Esophagus (tissue), 2 donors: ENCODE measurements around the gene RNH1. TPM values are rescaled to one million over a fixed set of nuclear protein-coding genes. Genes with fewer than 3 reads are reported as not detected.
"Not testable (repeated sequence)": the region's sequence is repeated elsewhere in the genome, so short reads cannot be mapped to it uniquely, and the experiment has no call there.

Experiments used
- H3K27ac ChIP-seq, 2 donors: one replicate each; pipeline ENCODE4 v1.5.1; 2013; ENCODE audit warnings: low read depth in 2 of 2, mild to moderate bottlenecking in 2 of 2, inconsistent platforms in 1 of 2, low read length in 1 of 2, moderate library complexity in 1 of 2
- H3K27me3 ChIP-seq, 2 donors: one replicate each; pipeline ENCODE4 v1.6.1; 2013; ENCODE audit warnings: low read length in 2 of 2, control low read depth in 1 of 2, mild to moderate bottlenecking in 1 of 2; ENCODE audit not compliant: insufficient read depth in 2 of 2, control insufficient read depth in 1 of 2
- H3K36me3 ChIP-seq, 2 donors: one replicate each; pipeline ENCODE4 v1.6.1; 2013; ENCODE audit warnings: low read length in 1 of 2; ENCODE audit not compliant: control insufficient read depth in 2 of 2, insufficient read depth in 2 of 2
- H3K4me1 ChIP-seq, 2 donors: one replicate each; pipeline ENCODE4 v1.6.1; 2013; ENCODE audit warnings: low read length in 1 of 2; ENCODE audit not compliant: control insufficient read depth in 2 of 2, insufficient read depth in 2 of 2
- H3K4me3 ChIP-seq, 2 donors: one replicate each; pipeline ENCODE4 v1.5.1; 2013; ENCODE audit warnings: low read length in 2 of 2, mild to moderate bottlenecking in 2 of 2, low read depth in 1 of 2, moderate library complexity in 1 of 2
- H3K9me3 ChIP-seq, 2 donors: one replicate each; pipeline ENCODE4 v1.6.1; 2013; ENCODE audit warnings: mild to moderate bottlenecking in 2 of 2, low read depth in 1 of 2, low read length in 1 of 2, moderate library complexity in 1 of 2; ENCODE audit not compliant: control insufficient read depth in 2 of 2, insufficient read depth in 1 of 2
- WGBS, 2 donors: extraction: QIAGEN DNeasy Blood & Tissue Kit; methylation state at CpG; one replicate each; pipeline ENCODE4 v1.1.7; 2013; 5-methylcytosine and 5-hydroxymethylcytosine counted together
- polyA plus RNA-seq, 2 donors: library from polyadenylated mRNA; stranded (reverse); fragments of 200-250 nt; gene quantifications; one replicate each; pipeline ENCODE4 v1.2.3, GENCODE V29; 2013
- donor health status: healthy with polysubstance abuse.
- donor health status: Bipolar disorder and iron deficiency.

The RNH1 gene
- polyA plus RNA-seq, 2 donors, result 106 to 219 TPM

DNA sequence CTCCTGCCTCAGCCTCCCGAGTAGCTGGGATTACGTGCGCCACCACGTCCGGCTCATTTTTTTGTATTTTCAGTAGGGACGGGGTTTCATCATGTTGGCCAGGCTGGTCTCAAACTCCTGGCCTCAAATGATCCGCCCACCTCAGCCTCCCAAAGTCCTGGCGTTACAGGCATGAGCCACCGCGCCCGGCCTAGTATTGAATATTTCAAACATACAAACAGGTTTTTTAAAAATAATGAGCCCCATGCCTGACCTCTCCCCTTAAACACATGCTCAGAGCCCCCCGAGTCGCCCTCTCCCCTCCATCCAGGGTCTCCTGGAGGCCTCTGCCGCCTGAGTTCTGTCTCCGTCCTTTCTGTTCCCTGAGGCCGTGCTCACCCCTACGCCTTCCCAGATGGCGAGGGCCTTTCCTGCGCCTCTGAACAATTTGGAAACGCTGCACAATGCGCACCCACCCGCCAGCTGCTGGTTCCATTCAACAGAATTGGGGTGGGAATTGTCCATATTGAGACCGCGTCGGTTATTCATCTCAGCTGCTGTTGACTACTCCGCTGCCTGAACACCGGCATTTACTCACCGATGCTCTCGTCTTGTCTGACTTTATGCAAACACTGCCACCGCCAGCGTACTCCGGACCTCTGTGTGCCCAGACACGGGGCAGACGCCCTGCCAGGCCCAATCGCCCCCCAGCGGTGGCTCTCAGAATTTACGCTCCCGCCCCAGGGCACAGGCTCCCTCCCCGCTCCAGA, 13.6 kb upstream of the RNH1 start:
- WGBS, 2 donors, result 93% methylated on average over 39 of the region's 39 CpGs
- H3K4me1 ChIP-seq, result no peaks in the 10 kb centered on the region
- H3K27me3 ChIP-seq, result no peaks in the 10 kb centered on the region
- no peaks in the 10 kb centered on the region for H3K9me3 ChIP-seq
- H3K4me3 ChIP-seq, result no peak overlapping the region
- no peaks in the 10 kb centered on the region for H3K36me3 ChIP-seq
- no peak overlapping the region for H3K27ac ChIP-seq

DNA sequence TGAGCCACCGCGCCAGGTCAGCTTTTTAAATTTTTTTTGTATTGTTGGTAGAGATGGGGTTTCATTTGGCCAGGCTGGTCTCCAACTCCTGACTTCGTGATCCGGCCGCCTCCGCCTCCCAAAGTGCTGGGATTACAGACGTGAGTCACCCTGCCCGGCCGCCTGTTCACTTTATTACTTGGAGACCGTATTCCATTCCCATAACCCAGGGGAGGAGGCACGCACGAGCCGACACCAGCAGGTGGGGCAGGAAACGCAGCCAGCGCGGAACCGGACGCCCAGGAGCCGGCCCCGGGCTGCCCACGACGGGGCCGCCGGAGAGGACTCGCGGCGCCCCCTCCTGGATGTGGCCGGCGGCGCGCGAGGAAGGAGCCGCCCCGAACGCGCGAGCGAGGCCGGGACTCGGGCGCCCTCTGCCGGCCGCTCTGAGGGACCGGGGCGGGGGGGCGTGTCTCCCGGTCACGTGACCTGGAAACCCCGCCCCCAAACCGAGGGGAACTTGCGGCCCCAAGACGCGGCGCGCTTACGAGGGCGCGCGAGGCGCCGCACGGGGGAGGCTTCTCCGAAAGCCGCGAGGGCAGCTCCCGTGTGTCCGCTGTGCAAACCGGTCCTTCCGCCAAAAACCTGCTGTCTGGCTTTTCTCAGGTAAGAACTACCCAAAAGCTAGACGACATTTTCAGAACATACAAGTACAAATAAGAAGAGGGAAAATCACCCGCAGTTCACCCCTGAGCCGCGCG, 11.6 kb upstream of the RNH1 start:
- no peaks in the 10 kb centered on the region for H3K9me3 ChIP-seq
- H3K4me3 ChIP-seq, result peak overlapping the region in 1 of 2 donors; percentile 3
- H3K4me1 ChIP-seq, result no peaks in the 10 kb centered on the region
- peak overlapping the region; percentile 60 to 94 for H3K27ac ChIP-seq
- WGBS, 2 donors, result 5 to 7% methylated on average over 54 to 74 of the region's 74 CpGs
- no peaks in the 10 kb centered on the region for H3K27me3 ChIP-seq
- no peaks in the 10 kb centered on the region for H3K36me3 ChIP-seq

DNA sequence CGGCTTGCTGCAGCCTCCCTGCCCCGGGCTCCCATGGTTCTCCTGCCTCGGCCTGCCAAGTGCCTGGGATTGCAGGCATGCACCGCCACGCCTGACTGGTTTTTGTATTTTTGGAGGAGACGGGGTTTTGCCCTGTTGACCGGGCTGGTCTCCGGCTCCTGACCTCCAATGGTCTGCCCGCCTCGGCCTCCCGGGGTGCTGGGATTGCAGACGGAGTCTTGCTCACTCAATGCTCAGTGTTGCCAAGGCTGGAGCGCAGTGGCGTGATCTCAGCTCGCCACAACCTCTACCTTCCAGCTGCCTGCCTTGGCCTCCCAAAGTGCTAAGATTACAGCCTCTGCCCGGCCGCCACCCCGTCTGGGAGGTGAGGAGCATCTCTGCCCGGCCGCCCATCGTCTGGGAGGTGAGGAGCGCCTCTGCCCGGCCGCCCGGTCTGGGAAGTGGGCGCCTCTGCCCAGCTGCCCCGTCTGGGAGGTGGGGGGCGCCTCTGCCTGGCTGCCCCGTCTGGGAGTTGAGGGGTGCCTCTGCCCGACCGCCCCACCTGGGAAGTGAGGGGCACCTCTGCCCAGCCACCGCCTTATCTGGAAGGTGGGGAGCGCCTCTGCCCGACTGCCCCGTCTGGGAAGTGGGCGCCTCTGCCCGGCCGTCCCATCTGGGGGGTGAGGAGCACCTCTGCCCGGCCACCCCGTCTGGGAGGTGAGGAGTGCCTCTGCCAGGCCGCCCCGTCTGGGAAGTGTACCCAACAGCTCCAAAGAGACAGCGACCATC, 10.1 kb upstream of the RNH1 start:
- not testable (repeated sequence) for H3K4me1 ChIP-seq, H3K27me3 ChIP-seq, H3K9me3 ChIP-seq, H3K4me3 ChIP-seq, H3K36me3 ChIP-seq
- WGBS, 2 donors, result 95 to 97% methylated on average over 38 to 43 of the region's 43 CpGs
- H3K27ac ChIP-seq, result peak overlapping the region; percentile 74 to 87

DNA sequence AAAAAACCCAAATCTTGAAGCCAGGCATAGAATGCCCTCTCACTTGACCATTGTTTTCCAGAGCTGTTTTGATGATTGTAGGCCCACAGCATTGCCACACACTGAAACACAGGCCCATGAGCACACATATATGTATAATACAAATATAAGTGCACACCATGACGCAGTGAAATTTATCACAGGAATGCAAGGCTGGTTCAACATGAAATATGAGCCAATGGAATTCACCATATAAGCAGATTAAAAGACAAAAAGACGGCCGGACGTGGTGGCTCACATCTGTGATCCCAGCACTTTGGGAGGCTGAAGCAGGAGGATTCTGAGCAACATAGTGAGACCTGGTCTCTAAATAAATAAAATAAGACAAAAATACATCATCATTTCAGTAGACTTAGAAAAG, 9.4 kb upstream of the RNH1 start:
- H3K36me3 ChIP-seq, result no peaks in the 10 kb centered on the region
- no peak overlapping the region for H3K4me3 ChIP-seq
- no peaks in the 10 kb centered on the region for H3K4me1 ChIP-seq
- H3K27me3 ChIP-seq, result no peaks in the 10 kb centered on the region
- H3K9me3 ChIP-seq, result no peaks in the 10 kb centered on the region
- peak overlapping the region; percentile 84 to 87 for H3K27ac ChIP-seq
- WGBS, 2 donors, result 95 to 97% methylated on average over 4 of the region's 4 CpGs

DNA sequence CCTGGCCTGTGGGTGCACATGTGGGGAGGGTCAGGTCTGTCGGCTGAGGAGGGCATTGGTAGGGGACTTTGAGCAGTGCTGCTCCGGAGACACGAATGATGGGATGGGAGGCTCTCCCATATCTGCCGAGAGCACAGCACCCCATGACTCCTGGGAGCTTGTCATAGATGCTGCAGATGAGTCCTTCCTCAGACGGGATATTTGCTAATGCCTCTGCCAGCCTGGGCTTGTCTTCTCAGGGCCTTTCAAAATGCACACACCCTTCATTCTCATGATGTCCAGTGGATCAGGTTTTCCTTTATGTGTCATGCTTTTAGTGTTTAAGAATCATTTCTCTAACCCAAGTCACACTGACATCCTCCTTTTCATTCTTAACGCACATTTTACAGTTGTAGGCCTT, 8.1 kb upstream of the RNH1 start:
- H3K36me3 ChIP-seq, result no peaks in the 10 kb centered on the region
- peak overlapping the region; percentile 87 to 99 for H3K27ac ChIP-seq
- H3K27me3 ChIP-seq, result no peaks in the 10 kb centered on the region
- no peak overlapping the region for H3K4me3 ChIP-seq
- H3K9me3 ChIP-seq, result no peaks in the 10 kb centered on the region
- 61 to 66% methylated on average over 6 of the region's 6 CpGs for WGBS, 2 donors
- H3K4me1 ChIP-seq, result no peaks in the 10 kb centered on the region

DNA sequence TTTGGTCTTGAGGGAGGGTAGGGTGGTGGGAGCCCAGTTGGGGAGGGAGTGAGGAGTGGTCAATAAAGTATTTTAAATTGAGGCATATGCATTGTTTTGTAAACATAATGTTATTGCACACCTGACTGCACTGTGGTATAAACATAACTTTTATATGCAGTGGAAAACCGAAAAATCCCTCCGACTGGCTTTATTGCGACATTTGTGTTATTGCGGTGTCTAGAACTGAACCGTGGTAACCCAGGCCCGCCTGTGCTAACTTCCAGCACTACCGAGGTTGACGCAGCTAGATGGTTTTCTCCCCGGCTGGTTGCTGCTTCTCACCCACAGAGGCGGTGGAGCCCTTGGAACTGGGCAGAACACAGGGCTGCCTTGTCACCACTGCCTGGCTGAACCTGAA, 7.6 kb upstream of the RNH1 start:
- 65 to 84% methylated on average over 10 of the region's 10 CpGs for WGBS, 2 donors
- Histone ChIP-seq H3K27ac (peak overlapping the region; percentile 84 to 99), H3K4me1 (no peaks in the 10 kb centered on the region)

DNA sequence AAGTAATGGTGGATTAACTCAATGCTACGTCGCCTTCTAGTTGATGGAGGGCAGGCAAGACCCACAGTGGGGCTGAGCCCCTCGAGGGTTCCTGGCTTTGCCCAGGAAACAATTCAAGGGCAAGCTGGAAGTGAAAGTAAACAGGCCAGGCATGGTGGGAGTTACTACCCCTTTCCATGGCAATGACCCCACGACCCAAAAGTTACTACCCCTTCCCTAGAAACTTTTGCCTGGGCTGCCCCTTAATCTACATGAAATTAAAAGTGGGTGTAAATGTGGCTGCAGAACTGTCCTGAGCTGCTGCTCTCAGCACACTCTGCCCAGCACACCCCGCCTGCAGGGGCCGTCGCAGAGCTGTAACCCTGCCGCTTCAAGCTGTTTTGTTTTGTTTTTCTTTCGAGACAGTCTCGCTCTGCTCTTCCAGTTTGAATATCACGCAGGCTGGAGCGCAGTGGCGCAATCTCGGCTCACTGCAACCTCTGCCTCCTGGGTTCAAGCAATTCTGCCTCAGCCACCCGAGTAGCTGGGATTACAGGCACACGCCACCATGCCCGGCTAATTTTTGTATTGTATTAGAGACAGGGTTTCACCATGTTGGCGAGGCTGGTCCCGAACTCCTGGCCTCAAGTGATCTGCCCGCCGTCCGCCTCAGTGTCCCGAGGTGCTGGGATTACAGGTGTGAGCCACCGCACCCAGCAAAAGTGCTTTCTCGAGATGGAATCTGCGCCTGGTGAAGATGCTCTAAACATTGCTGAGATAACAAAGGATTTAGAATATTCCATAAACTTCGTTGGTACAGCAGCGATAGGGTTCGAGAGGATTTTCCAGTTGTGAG, 5.9 kb upstream of the RNH1 start:
- Histone ChIP-seq H3K4me3 (no peak overlapping the region), H3K4me1 (peaks cover 0 to 3% of the 10 kb centered on the region in 2 donors), H3K36me3 (peaks cover 0 to 3% of the 10 kb centered on the region in 2 donors), H3K27me3 (no peaks in the 10 kb centered on the region), H3K27ac (peak overlapping the region in 1 of 2 donors; percentile 99), H3K9me3 (no peaks in the 10 kb centered on the region)
- 92% methylated on average over 29 of the region's 29 CpGs for WGBS, 2 donors

More for the DNA sequence above, 7.6 kb upstream of the RNH1 start:
- H3K9me3 ChIP-seq, result no peaks in the 10 kb centered on the region
- H3K27me3 ChIP-seq, result no peaks in the 10 kb centered on the region
- no peak overlapping the region for H3K4me3 ChIP-seq
- peaks cover 0 to 3% of the 10 kb centered on the region in 2 donors for H3K36me3 ChIP-seq

DNA sequence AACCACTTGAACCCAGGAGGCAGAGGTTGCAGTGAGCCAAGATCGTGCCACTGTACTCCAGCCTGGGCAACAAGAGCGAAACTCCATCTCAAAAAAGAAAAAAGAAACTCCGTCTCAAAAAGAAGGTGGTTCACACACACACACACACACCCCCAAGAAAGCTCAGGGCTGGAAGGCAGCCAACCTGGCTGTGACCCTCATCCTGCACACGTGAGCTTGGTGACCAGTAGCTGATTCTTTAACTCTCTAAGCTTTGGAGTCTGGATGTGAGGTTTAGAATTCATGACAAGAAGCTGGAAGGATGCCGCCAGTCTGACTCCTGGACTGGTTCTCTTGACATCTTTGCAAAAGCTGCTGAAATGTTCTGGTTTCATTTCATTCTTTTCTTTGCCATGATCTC, 1.9 kb upstream of the RNH1 start:
- 88 to 92% methylated on average over 5 of the region's 5 CpGs for WGBS, 2 donors

More for the DNA sequence above, 1.9 kb upstream of the RNH1 start:
- Histone ChIP-seq H3K4me3 (no peak overlapping the region), H3K27me3 (no peaks in the 10 kb centered on the region), H3K36me3 (peaks cover 0 to 3% of the 10 kb centered on the region in 2 donors), H3K4me1 (peaks cover 0 to 11% of the 10 kb centered on the region in 2 donors), H3K27ac (no peak overlapping the region), H3K9me3 (no peaks in the 10 kb centered on the region)
